ENCODE data around the gene ACTR2.
"Not testable (repeated sequence)": the region's sequence is repeated elsewhere in the genome, so short reads cannot be mapped to it uniquely, and the experiment has no call there.

ACTR2 gene

GRCh38 chr2:65317351-65317750 is 89.7 kb downstream of the ACTR2 start:
- DNase-seq: not testable (repeated sequence)

DNA sequence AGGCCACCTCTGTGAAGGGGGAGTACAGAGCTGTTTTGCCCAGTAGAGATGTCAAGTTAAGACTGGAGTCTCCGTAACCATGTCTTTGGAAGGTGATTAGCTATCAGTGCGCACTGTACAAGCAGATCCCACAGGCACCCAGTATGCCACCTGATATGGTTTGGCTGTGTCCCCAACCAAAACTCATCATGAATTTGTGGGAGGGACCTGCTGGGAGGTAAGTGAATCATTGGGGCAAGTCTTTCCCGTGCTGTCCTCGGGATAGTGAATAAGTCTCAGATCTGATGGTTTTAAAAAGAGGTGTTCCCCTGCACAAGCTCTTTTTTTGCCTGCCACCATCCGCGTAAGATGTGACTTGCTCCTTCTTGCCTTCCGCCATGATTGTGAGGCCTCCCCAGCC is 90.2 kb downstream of the ACTR2 start:
- DNase-seq: no peak

GRCh38 chr2:65319072-65319673 is 91.5 kb downstream of the ACTR2 start:
- DNase-seq: no peak

DNA sequence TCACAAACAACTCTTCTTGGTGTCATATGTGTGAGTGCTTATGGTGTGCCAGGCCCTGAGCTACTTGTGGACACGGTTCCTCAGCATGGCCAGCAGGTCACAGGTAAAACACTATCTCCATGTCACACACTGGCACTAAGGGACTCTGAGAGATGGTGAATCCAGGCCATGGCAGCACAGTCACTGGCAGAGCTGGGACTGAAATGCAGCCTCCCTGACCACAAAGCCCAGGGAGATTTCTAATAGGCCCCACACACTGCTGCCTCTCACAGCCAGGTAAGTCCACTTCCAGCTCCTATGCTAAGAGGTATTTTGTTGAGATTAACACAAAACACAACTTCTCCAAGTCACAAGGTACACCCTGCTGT is 92.0 kb downstream of the ACTR2 start:
- DNase-seq: no peak

DNA sequence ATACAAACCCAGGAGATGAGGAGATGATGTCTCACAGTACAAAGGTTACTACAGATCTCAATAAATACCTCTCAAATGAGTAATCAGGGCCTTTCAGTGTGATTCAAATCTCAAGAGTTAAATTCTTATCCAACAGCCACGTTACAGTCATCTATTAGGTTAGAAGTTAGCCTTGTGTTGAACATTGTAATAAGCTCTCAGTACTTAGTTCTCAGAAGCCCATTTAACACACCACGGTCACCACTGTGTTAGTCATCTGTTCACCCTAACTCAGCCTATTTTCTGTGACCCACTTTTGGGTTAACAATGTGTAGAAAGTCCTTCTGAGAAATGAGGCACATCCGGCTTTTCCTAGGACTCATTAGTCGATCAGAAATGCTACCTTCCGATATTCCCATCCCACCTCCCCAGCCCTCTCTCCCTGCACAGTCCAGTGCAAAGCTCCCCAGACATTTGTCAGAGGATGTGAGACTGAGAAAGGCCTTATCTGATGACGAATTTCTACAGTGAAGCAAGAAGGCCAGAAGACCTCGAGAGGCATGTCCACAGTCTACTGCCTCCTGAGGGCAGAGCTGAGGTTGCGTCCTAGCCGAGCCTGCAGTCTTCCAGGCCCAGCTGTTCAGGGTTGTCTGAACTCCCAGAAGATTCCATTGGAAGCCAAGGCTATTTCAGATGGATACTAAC is 92.6 kb downstream of the ACTR2 start:
- DNase-seq: no peak

All from NCI-H748 treated with DMSO at 0.1 percent for 48 hours (cell line).